Measurements from ENCODE around the gene SGK2.

The SGK2 gene

DNA sequence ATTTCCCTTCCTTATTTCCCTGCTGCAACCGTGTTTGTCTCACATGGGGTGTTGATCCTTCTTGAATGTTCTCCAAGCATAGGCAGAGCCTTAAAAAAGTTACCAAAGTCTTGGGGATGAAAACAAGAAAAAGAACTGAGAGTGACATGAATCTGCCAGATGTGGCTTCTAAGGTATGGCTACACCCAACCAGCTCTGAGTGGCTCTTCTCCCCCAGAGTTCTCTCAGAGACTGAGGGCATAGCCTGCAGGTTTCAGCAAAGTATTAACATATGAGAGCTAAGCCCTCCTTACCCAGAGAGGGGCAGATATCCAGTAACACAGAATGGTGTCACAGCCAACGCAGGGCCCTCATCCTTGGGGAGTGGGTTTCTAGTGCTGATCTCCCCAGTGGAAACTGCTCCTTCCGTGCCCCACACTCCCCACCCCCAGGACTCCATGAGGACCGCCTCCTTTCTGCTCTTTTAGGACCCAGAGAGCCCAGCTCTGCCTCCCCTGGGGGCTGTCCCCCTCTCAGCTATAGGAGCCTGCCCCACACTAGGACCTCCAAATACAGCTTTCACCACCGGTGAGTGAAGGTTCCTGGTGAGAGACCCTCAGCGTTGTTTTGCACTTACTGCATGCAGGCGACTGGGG lies 23.3 kb upstream of the SGK2 start:
- Histone ChIP-seq H3K4me3 (ENCODE audit: low read depth in 1 of 5, low read length in 5 of 5) (no peak overlapping the region), H3K27me3 (ENCODE audit: control insufficient read depth in 5 of 5, insufficient read depth in 4 of 5, low read length in 5 of 5) (no peaks in the 10 kb centered on the region), H3K36me3 (ENCODE audit: control insufficient read depth in 5 of 5, insufficient read depth in 5 of 5, low read length in 5 of 5) (peaks cover 0 to 46% (median 19%) of the 10 kb centered on the region in 5 donors), H3K27ac (ENCODE audit: low read depth, low read length) (no peak overlapping the region), H3K9ac (ENCODE audit: low read length in 5 of 5) (no peak overlapping the region), H3K9me3 (ENCODE audit: control insufficient read depth in 5 of 5, low read length in 5 of 5) (no peaks in the 10 kb centered on the region), H3K4me1 (ENCODE audit: control insufficient read depth in 5 of 5, insufficient read depth in 5 of 5, low read length in 5 of 5) (peaks cover 0 to 15% (median 6%) of the 10 kb centered on the region in 5 donors)

DNA sequence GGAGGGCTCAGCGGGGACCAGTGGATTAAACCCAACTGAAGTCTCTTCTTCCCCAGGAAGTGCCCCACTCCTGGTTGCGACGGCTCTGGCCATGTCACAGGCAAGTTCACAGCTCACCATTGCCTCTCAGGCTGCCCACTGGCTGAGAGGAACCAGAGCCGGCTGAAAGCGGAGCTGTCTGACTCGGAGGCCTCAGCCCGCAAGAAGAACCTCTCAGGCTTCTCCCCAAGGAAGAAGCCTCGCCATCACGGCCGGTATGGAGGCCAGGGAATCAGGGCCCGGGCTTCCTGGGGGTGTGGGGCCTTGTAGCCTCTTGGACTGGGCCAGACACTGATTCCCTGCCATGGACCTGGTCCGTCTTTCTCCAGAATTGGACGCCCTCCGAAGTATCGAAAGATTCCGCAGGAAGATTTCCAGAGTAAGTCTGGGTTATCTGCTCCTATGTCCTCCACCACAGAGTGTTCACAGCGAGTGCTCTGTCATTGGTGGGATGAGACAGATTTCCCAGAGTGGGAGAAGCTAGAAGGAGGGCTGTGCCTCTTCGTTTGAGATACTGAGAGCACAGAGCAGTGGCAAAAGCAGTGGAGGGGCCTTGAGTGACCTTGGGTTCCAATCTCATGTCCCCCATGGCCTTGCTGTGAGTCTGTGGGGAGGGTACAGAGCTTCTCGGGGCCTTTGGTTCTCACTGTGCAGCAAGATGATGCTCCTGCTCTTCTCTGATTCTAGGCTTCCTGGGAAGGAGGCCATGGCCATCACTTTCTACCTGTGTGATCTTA lies 22.6 kb upstream of the SGK2 start:
- Histone ChIP-seq H3K9me3 (ENCODE audit: control insufficient read depth in 5 of 5, low read length in 5 of 5) (no peaks in the 10 kb centered on the region), H3K9ac (ENCODE audit: low read length in 5 of 5) (no peak overlapping the region), H3K27ac (ENCODE audit: low read depth, low read length) (no peak overlapping the region), H3K27me3 (ENCODE audit: control insufficient read depth in 5 of 5, insufficient read depth in 4 of 5, low read length in 5 of 5) (no peaks in the 10 kb centered on the region), H3K36me3 (ENCODE audit: control insufficient read depth in 5 of 5, insufficient read depth in 5 of 5, low read length in 5 of 5) (peaks cover 0 to 48% (median 18%) of the 10 kb centered on the region in 5 donors), H3K4me3 (ENCODE audit: low read depth in 1 of 5, low read length in 5 of 5) (no peak overlapping the region), H3K4me1 (ENCODE audit: control insufficient read depth in 5 of 5, insufficient read depth in 5 of 5, low read length in 5 of 5) (peaks cover 0 to 15% (median 6%) of the 10 kb centered on the region in 5 donors)

GRCh38 chr20:43536817-43537440 lies 21.9 kb upstream of the SGK2 start:
- Histone ChIP-seq H3K9ac (ENCODE audit: low read length in 5 of 5) (no peak overlapping the region), H3K9me3 (ENCODE audit: control insufficient read depth in 5 of 5, low read length in 5 of 5) (no peaks in the 10 kb centered on the region), H3K4me3 (ENCODE audit: low read depth in 1 of 5, low read length in 5 of 5) (no peak overlapping the region), H3K27me3 (ENCODE audit: control insufficient read depth in 5 of 5, insufficient read depth in 4 of 5, low read length in 5 of 5) (no peaks in the 10 kb centered on the region), H3K27ac (ENCODE audit: low read depth, low read length) (no peak overlapping the region), H3K36me3 (ENCODE audit: control insufficient read depth in 5 of 5, insufficient read depth in 5 of 5, low read length in 5 of 5) (peaks cover 0 to 48% (median 18%) of the 10 kb centered on the region in 5 donors), H3K4me1 (ENCODE audit: control insufficient read depth in 5 of 5, insufficient read depth in 5 of 5, low read length in 5 of 5) (peaks cover 0 to 15% (median 6%) of the 10 kb centered on the region in 5 donors)

DNA sequence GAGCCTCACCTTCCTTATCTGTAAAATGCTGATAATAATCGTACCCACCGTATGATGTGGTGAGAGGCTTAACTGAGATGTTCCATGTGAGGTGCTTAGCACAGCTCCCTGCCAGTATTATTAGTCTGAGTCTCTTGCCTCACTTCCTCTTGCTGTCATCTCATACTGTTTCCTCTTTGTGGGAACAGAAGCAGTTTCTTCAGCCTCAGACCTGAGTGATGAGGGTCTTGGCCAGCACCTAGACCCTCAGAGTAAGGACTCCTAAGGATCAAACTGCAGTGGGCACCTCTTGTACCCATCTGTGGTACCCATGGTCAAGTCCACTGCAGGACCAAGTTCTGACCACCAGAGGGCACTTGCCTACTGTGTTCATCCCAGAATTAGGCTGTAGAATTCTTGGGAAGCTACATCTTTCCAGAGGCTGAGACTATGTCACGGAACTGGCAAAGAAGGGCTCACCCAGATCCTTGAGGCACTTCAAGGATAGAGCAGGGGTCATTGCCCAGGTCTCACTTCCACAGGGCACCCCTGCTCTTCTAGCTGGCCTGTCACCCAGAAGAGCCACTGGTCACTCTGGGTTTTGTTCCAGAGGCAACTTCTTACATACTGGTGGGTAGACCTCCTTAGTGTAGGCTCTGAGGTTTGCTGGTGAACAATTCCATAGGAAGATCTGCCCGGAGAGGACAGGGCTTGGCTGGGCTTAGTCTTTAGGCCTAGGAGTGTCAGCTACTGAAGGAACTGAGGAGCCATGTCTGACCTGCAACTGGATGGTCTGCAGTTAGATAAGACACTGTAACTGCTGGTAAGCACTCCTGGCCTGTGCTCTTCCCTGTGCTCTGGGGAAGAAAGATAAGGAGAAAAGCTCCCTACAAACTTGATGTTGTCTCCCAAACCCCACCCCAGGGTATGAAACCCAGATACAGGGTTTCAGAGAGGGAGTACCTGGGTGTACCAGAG lies 20.6 kb upstream of the SGK2 start:
- H3K27me3 ChIP-seq (ENCODE audit: control insufficient read depth in 5 of 5, insufficient read depth in 4 of 5, low read length in 5 of 5) = no peaks in the 10 kb centered on the region
- H3K9ac ChIP-seq (ENCODE audit: low read length in 5 of 5) = no peak overlapping the region

DNA sequence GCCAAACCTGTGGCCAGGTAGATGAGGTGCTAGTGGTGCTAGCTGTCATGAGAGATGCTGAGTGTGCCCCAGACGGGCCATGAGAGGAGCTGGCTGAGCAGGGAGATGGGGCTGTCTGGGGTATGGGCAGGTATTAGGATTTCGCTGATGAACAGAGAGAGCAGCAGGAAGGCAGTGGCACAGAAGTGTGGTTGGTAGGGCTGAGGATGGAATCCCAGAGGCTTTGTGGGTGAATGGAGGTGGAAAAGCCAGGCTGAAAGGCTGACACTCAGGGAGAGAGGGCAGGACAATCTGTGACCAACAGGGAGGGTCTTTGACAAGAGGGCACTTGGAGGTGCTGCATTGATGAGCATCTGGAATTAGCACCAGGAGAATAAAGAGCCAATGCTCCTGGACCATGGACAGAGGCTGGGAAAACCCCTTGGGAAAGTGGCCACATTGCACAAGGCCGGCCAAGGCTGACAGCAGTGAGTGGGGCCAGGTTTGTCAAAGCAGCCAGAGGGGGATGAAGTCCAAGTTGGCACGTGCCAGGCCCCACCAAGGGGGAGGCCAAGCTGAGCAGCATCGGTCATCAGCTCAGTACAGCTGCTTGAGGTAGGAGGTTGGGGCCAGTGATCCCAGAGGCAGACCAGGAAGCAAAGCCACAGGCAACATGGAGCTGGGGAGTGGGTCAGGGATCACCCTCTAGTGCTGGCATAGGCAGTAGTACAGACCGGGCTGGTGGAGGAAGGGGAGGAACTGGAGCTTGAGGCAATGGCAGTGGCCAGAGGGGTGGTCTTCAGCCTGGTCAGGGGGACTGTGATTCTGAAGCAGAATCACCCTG lies 19.7 kb upstream of the SGK2 start:
- Histone ChIP-seq H3K4me3 (ENCODE audit: low read depth in 1 of 5, low read length in 5 of 5) (no peak overlapping the region), H3K27ac (ENCODE audit: low read depth, low read length) (no peak overlapping the region), H3K9me3 (ENCODE audit: control insufficient read depth in 5 of 5, low read length in 5 of 5) (no peaks in the 10 kb centered on the region), H3K9ac (ENCODE audit: low read length in 5 of 5) (no peak overlapping the region), H3K4me1 (ENCODE audit: control insufficient read depth in 5 of 5, insufficient read depth in 5 of 5, low read length in 5 of 5) (peaks cover 0 to 23% (median 11%) of the 10 kb centered on the region in 5 donors), H3K36me3 (ENCODE audit: control insufficient read depth in 5 of 5, insufficient read depth in 5 of 5, low read length in 5 of 5) (peaks cover 0 to 44% (median 18%) of the 10 kb centered on the region in 5 donors), H3K27me3 (ENCODE audit: control insufficient read depth in 5 of 5, insufficient read depth in 4 of 5, low read length in 5 of 5) (no peaks in the 10 kb centered on the region)

More for the DNA sequence above, 20.6 kb upstream of the SGK2 start:
- H3K36me3 ChIP-seq (ENCODE audit: control insufficient read depth in 5 of 5, insufficient read depth in 5 of 5, low read length in 5 of 5) = peaks cover 0 to 48% (median 18%) of the 10 kb centered on the region in 5 donors
- H3K9me3 ChIP-seq (ENCODE audit: control insufficient read depth in 5 of 5, low read length in 5 of 5) = no peaks in the 10 kb centered on the region
- peaks cover 0 to 15% (median 6%) of the 10 kb centered on the region in 5 donors for H3K4me1 ChIP-seq (ENCODE audit: control insufficient read depth in 5 of 5, insufficient read depth in 5 of 5, low read length in 5 of 5)
- H3K27ac ChIP-seq (ENCODE audit: low read depth, low read length) = no peak overlapping the region
- H3K4me3 ChIP-seq (ENCODE audit: low read depth in 1 of 5, low read length in 5 of 5) = no peak overlapping the region

DNA sequence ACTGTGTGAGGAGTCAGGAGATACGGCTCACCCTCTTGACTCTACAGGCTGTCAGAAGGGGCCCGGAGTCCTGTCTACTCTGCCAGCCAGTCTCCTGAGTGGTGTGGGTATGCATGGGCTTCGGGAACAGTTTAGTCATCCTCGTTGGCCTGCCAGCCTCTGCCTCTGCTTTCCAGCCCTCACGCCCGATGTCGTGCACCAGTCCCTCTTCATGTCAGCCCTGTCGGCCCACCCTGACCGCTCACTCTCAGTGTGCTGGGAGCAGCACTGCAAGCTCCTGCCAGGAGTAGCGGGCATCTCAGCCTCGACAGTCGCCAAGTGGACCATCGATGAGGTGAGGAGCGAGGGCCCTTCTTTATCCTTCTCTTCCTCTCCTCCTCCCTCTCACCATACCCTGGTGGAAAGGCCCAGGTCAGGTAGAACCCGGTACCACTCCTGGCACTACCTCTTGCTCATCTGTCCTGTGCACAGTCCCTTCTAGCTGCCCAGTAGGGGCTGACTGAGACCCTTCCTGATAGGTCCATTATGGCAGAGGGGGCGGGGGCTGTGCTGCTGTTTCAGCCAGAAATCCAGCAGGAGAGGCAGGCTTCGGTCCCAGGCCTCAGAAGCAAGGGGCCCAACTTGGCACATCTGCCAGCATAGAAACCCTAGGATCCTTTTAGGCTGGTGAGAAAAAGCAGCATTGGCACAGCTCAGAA lies 18.7 kb upstream of the SGK2 start:
- H3K36me3 ChIP-seq (ENCODE audit: control insufficient read depth in 5 of 5, insufficient read depth in 5 of 5, low read length in 5 of 5) = peaks cover 0 to 37% (median 14%) of the 10 kb centered on the region in 5 donors
- no peaks in the 10 kb centered on the region for H3K9me3 ChIP-seq (ENCODE audit: control insufficient read depth in 5 of 5, low read length in 5 of 5)
- no peaks in the 10 kb centered on the region for H3K27me3 ChIP-seq (ENCODE audit: control insufficient read depth in 5 of 5, insufficient read depth in 4 of 5, low read length in 5 of 5)
- no peak overlapping the region for H3K27ac ChIP-seq (ENCODE audit: low read depth, low read length)
- no peak overlapping the region for H3K9ac ChIP-seq (ENCODE audit: low read length in 5 of 5)
- H3K4me1 ChIP-seq (ENCODE audit: control insufficient read depth in 5 of 5, insufficient read depth in 5 of 5, low read length in 5 of 5) = peaks cover 0 to 23% (median 11%) of the 10 kb centered on the region in 5 donors
- H3K4me3 ChIP-seq (ENCODE audit: low read depth in 1 of 5, low read length in 5 of 5) = no peak overlapping the region

- no peaks in the 10 kb centered on the region for H3K27me3 ChIP-seq (ENCODE audit: control insufficient read depth in 5 of 5, insufficient read depth in 4 of 5, low read length in 5 of 5)
Observed at GRCh38 chr20:43540673-43541060, 18.2 kb upstream of the SGK2 start.

DNA sequence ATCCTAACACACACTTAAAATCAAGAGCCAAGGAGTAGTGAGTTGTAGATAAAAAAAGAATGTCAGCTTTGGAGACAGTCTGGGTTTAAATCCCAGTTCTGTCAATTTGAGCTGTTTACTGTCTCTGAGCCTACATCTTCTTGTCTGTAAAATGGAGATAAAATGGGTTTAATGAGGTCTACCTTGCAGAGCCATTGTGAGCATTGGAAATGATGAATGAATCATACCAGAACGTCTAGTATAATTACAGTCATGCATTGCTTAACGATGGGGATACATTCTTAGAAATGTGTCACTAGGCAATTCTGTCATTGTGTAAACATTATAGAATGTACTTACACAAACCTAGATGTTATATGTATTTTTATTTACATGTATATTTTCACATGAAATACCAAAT lies 17.6 kb upstream of the SGK2 start:
- H3K27me3 ChIP-seq (ENCODE audit: control insufficient read depth in 5 of 5, insufficient read depth in 4 of 5, low read length in 5 of 5) = no peaks in the 10 kb centered on the region
- no peak overlapping the region for H3K9ac ChIP-seq (ENCODE audit: low read length in 5 of 5)
- no peaks in the 10 kb centered on the region for H3K9me3 ChIP-seq (ENCODE audit: control insufficient read depth in 5 of 5, low read length in 5 of 5)
- peaks cover 0 to 23% (median 11%) of the 10 kb centered on the region in 5 donors for H3K4me1 ChIP-seq (ENCODE audit: control insufficient read depth in 5 of 5, insufficient read depth in 5 of 5, low read length in 5 of 5)
- H3K4me3 ChIP-seq (ENCODE audit: low read depth in 1 of 5, low read length in 5 of 5) = no peak overlapping the region
- H3K27ac ChIP-seq (ENCODE audit: low read depth, low read length) = no peak overlapping the region
- H3K36me3 ChIP-seq (ENCODE audit: control insufficient read depth in 5 of 5, insufficient read depth in 5 of 5, low read length in 5 of 5) = peaks cover 0 to 26% (median 7%) of the 10 kb centered on the region in 5 donors

More at GRCh38 chr20:43540673-43541060, 18.2 kb upstream of the SGK2 start:
- Histone ChIP-seq H3K9me3 (ENCODE audit: control insufficient read depth in 5 of 5, low read length in 5 of 5) (no peaks in the 10 kb centered on the region), H3K9ac (ENCODE audit: low read length in 5 of 5) (no peak overlapping the region), H3K36me3 (ENCODE audit: control insufficient read depth in 5 of 5, insufficient read depth in 5 of 5, low read length in 5 of 5) (peaks cover 0 to 31% (median 12%) of the 10 kb centered on the region in 5 donors), H3K4me1 (ENCODE audit: control insufficient read depth in 5 of 5, insufficient read depth in 5 of 5, low read length in 5 of 5) (peaks cover 0 to 23% (median 11%) of the 10 kb centered on the region in 5 donors), H3K4me3 (ENCODE audit: low read depth in 1 of 5, low read length in 5 of 5) (no peak overlapping the region), H3K27ac (ENCODE audit: low read depth, low read length) (no peak overlapping the region)

Data from subcutaneous abdominal adipose tissue (tissue), 5 donors.